Fibroblast of mammary gland (primary cell): ENCODE measurements around the gene BAIAP2.

Experiments
- DNase-seq: peaks from one replicate; pipeline ENCODE4 v3.0.0-alpha.2; 2010; ENCODE audit warnings: low read depth
- H3K4me3 ChIP-seq: 2 replicates; pipeline ENCODE4 v1.5.1; 2011; ENCODE audit warnings: low read depth, mild to moderate bottlenecking, low read length, moderate library complexity; ENCODE audit not compliant: control insufficient read depth
- TF ChIP-seq, protein P1 (sequence below): conservative IDR thresholded peaks from 2 replicates; pipeline ENCODE4 v1.5.1; 2011; ENCODE audit warnings: low read depth, low read length, inconsistent platforms; ENCODE audit not compliant: control insufficient read depth, insufficient read depth

BAIAP2 gene, protein sequence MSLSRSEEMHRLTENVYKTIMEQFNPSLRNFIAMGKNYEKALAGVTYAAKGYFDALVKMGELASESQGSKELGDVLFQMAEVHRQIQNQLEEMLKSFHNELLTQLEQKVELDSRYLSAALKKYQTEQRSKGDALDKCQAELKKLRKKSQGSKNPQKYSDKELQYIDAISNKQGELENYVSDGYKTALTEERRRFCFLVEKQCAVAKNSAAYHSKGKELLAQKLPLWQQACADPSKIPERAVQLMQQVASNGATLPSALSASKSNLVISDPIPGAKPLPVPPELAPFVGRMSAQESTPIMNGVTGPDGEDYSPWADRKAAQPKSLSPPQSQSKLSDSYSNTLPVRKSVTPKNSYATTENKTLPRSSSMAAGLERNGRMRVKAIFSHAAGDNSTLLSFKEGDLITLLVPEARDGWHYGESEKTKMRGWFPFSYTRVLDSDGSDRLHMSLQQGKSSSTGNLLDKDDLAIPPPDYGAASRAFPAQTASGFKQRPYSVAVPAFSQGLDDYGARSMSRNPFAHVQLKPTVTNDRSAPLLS

DNA sequence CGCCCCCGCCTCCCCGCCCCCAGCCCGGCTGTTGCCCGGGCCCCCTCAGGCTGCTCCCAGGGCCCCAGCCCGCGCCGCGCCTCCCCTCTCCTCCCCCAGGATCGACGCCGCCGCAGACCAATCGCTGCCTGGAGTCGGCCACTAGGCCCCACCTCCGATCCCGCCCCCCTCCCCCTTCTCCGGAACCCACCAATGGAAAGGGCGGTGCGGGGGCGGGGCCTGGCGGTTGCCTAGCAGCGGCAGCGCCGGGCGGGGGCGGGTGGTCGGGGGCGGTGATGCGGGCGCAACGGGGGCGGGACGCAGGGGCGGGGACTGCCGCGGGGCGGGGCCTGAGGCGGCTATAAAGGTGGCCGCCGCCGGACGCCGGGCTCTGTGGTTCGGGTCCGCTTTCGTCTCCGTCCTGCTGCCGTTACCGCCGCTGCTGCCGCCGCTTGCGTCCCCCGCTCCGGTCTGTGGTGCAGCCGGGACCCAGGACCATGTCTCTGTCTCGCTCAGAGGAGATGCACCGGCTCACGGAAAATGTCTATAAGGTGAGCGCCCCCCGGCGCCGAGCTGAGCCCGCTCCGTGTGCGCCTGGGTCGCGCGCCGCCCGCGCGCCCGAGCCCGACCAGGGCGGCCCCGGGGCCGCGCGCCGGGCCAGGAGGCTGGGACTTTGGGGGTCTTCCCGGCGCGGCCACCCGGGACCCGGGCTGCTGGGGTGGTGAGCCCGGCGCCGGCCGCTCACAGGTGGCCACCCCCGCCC lies at the start of gene BAIAP2:
Gene BAIAP2, plus strand, starts transcription at position 373 of the 742 bp plus-strand sequence. Its CDS starts 104 bp downstream, at position 477.
- TF ChIP-seq, protein P1, sequence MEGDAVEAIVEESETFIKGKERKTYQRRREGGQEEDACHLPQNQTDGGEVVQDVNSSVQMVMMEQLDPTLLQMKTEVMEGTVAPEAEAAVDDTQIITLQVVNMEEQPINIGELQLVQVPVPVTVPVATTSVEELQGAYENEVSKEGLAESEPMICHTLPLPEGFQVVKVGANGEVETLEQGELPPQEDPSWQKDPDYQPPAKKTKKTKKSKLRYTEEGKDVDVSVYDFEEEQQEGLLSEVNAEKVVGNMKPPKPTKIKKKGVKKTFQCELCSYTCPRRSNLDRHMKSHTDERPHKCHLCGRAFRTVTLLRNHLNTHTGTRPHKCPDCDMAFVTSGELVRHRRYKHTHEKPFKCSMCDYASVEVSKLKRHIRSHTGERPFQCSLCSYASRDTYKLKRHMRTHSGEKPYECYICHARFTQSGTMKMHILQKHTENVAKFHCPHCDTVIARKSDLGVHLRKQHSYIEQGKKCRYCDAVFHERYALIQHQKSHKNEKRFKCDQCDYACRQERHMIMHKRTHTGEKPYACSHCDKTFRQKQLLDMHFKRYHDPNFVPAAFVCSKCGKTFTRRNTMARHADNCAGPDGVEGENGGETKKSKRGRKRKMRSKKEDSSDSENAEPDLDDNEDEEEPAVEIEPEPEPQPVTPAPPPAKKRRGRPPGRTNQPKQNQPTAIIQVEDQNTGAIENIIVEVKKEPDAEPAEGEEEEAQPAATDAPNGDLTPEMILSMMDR, result no peak
- peak; percentile 89 for DNase-seq
- peak within 1 kb of the TSS; percentile 60 for H3K4me3 ChIP-seq

DNA sequence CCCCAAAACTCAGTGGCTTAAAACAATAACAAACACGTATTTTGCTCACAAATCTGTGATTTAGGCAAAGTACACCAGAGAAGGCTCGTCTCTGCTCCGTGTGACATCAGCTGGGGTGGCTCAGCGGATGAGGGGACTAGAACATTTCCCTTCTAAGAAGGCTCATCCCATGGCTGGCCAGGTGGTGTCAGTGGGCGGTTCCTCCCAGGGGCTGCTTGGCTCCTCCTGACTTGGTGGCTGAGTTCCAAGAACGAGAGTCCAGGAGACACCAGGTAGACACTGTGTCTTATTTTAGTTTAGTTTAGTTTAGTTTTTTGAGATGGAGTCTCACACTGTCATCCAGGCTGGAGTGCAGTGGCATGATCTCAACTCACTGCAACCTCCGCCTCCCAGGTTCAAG lies 48.9 kb upstream of the BAIAP2 start:
- H3K4me3 ChIP-seq, result no peak overlapping the region
- TF ChIP-seq, protein P1, result no peak
- no peak for DNase-seq

DNA sequence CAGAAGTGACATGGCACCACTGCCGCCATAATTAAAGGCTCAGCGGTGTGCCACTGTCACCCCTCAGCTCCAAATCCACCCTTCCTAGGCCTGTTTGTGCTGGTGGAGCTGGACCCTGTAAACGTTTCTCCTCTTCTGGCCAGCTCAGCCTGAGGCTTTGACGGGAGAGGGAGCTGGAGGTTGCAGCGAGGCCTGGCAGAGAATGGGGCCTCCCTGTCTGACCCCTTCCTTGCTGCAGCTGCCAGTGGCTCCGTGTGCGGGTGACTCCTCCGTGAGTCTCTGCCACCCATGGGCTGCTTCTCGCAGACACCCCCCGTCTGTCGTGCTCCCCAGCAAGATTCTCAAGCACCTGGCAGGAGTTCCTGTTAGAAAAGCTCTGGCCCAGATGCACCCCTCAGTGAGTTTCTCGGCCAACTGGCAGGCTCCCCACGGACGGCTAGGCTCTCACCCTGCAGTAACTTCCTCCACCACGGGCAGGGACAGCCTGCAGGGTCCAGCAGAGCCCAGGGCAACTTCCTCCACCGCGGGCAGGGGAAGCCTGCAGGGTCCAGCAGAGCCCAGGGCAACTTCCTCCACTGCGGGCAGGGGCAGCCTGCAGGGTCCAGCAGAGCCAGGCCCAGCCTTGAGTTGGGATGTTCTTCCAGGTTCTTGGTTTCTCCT lies 48.0 kb upstream of the BAIAP2 start:
- H3K4me3 ChIP-seq, result no peak overlapping the region
- no peak for DNase-seq
- TF ChIP-seq, protein P1, result no peak

DNA sequence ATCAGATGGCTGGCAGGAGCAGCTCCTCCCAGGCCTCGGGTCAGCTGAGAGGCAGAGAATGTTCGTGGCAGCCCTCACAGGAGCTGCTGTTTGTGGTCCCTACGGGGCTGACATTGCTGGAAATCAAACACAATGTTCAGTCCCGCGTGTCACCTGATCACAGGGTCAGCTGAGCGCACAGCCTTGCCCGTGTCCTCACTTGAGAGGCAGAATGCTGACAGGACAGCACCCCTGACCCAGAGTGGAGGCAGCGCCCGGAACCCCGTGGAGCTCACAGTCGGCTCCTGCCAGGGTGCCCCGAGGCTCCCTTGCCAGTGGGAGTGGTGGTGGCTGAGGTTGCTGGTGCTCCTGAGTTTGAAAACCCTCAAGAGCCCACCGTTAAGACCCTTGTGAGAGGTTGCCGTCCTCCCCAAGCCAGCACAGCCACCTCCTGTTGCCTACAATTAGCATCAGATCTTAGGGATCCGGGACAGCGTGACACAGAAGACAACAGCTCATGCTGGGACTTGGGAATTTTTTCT lies 47.0 kb upstream of the BAIAP2 start:
- TF ChIP-seq, protein P1, result no peak
- no peak for DNase-seq

DNA sequence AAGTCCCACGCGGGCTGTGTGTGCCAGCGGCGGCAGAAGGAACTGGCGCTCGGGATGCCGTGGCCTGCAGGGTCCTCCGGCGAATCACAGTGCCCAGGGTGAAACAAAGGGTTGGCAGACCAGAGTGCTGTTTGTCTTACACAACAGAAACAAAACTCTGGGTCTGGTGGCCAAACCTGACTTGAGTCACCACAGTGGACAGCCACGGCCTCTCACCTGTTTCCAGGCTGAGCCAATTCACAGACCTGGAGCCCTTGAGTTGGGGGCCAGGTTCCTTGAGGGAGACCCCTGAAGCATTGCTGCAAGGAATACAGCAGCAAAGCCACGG lies 45.4 kb upstream of the BAIAP2 start:
- H3K4me3 ChIP-seq, result no peak overlapping the region
- no peak for DNase-seq
- TF ChIP-seq, protein P1, result no peak

More for the DNA sequence above, 47.0 kb upstream of the BAIAP2 start:
- H3K4me3 ChIP-seq, result no peak overlapping the region

DNA sequence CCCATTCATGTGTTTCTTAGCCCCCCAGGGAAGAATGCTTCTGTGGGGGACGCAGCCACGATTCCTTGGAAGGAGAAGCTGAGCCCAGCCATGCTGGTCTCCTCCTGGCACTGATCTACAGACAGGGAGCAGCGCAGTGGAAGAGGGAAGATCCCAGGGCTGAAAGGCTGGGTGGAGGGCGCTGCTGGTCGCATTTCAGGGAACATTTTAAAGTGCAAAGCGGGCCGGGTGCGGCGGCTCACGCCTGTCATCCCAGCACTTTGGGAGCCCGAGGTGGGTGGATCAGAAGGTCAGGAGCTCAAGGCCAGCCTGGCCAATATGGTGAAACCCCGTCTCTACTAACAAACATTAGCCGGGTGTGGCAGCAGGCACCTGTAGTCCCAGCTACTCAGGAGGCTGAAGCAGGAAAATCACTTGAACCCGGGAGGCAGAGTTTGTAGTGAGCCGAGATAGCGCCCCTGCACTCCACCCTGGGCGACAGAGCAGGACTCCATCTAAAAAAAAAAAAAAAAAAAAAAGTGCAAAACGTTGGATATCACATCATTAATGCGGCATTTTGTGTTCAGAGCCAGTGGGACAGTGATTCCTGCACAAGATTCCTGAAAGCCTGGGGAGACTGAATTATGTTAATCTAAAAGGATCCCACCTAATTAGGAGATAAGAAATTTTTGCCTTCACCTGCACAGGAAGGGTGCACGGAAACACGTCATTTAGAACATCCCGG lies 43.9 kb upstream of the BAIAP2 start:
- TF ChIP-seq, protein P1, result no peak
- H3K4me3 ChIP-seq, result peak overlapping the region; percentile 62
- DNase-seq, result no peak
